ENCODE results near the gene MYO3B.

The MYO3B gene

DNA sequence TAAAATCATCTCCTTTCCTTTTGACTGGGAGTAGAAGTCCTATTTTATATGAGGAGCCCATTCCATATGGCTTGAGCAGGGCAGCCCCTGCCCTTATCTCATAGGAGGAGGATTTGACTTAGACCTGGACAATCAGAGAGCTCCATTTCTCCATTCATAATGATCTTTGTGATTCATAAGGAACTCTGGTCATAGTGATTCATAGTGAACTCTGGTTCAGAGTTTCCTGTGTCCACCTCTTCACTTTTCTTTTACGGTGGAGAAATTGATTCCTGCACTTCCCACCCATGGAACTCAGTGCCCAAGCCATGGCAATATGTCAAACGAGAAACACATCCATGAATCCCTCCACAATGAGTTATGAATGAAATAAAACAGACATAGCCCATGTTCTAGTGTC, 12.8 kb upstream of the MYO3B start:
- no peak for TF ChIP-seq ARNT (IDR thresholded peaks at IDR 0.05)
- TF ChIP-seq FOXK2 (IDR thresholded peaks at IDR 0.05): no peak
- CTCF ChIA-PET: no interaction called here
- DNase-seq (ENCODE audit: extremely low spot score): no peak
- POLR2A ChIA-PET: no interaction called here

DNA sequence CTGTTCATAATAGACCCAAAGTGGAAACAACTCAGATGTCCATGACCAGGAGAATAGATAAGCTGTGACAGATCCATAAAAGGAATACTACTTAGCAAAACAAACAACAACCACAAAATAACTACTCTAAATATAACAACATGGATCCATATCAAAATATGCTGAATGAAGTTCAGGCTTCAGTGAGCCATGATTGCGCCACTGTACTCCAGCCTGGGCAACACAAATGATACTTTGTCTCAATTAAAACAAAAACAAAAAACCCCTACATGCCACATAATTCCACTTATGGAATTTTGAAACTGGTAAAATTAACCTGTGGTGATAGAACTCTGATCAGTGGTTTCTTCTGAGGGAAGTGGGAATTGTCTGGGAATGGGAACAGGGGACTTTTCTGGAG, 11.2 kb upstream of the MYO3B start:
- ChIA-PET POLR2A (no interaction called here), CTCF (no interaction called here)
- DNase-seq (ENCODE audit: extremely low spot score): no peak
- no peak for TF ChIP-seq BHLHE40 (IDR thresholded peaks at IDR 0.05; ENCODE audit: borderline replicate concordance)
- TF ChIP-seq ELF4 (IDR thresholded peaks at IDR 0.05): no peak
- no peak for TF ChIP-seq NFRKB (IDR thresholded peaks at IDR 0.05)
- no peak for TF ChIP-seq LEF1 (IDR thresholded peaks at IDR 0.05; ENCODE audit: borderline replicate concordance)
- no peak for TF ChIP-seq HDGF (IDR thresholded peaks at IDR 0.05; ENCODE audit: borderline replicate concordance)
- no peak for TF ChIP-seq CTBP1 (IDR thresholded peaks at IDR 0.05; ENCODE audit: borderline replicate concordance)

- CTCF ChIA-PET: no interaction called here
These were observed 7.5 kb upstream of the MYO3B start for GRCh38 chr2:170170281-170171040.

DNA sequence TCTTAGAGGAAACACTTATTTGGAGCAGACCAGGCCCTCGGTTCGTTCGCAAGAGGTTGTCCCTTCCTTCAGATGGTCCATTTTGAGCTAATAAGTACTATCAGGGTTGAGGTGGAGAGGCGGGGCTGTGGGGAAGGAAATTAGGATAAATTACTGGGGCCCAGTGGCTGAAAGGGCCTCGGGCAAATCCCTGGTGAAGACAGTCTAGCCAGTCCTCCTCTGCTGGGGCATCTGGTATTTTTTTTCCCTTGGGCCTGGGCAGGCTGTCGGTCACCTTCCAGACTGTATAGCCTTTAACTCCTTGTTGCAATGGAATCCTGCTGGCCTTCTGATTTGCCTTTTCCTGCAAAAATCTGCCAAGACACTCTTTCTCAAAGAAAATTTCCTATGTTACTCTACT, 1.7 kb upstream of the MYO3B start:
- CTCF ChIA-PET: no interaction called here
- DNase-seq (ENCODE audit: extremely low spot score): no peak
- no peak for TF ChIP-seq FOXK2 (IDR thresholded peaks at IDR 0.05)
- TF ChIP-seq HDGF (IDR thresholded peaks at IDR 0.05; ENCODE audit: borderline replicate concordance): no peak
- POLR2A ChIA-PET: no interaction called here

More at GRCh38 chr2:170170281-170171040, 7.5 kb upstream of the MYO3B start:
- TF ChIP-seq FOXM1 (IDR thresholded peaks at IDR 0.05; ENCODE audit: borderline replicate concordance) (no peak), CTBP1 (IDR thresholded peaks at IDR 0.05; ENCODE audit: borderline replicate concordance) (no peak), L3MBTL2 (conservative IDR thresholded peaks at IDR 0.05) (no peak), HDGF (IDR thresholded peaks at IDR 0.05; ENCODE audit: borderline replicate concordance) (no peak), SP1 (IDR thresholded peaks at IDR 0.05) (no peak), SUZ12 (IDR thresholded peaks at IDR 0.05) (no peak), FOXA1 (IDR thresholded peaks at IDR 0.05) (no peak), ARNT (IDR thresholded peaks at IDR 0.05) (no peak), ELF4 (IDR thresholded peaks at IDR 0.05) (no peak), LEF1 (IDR thresholded peaks at IDR 0.05; ENCODE audit: borderline replicate concordance) (no peak), TARDBP (IDR thresholded peaks at IDR 0.05) (no peak), NFRKB (IDR thresholded peaks at IDR 0.05) (no peak), ZNF384 (IDR thresholded peaks at IDR 0.05) (no peak), PKNOX1 (IDR thresholded peaks at IDR 0.05) (no peak), BHLHE40 (IDR thresholded peaks at IDR 0.05; ENCODE audit: borderline replicate concordance) (no peak), FOXK2 (IDR thresholded peaks at IDR 0.05) (no peak)
- no peak for DNase-seq (ENCODE audit: extremely low spot score)
- POLR2A ChIA-PET: no interaction called here

DNA sequence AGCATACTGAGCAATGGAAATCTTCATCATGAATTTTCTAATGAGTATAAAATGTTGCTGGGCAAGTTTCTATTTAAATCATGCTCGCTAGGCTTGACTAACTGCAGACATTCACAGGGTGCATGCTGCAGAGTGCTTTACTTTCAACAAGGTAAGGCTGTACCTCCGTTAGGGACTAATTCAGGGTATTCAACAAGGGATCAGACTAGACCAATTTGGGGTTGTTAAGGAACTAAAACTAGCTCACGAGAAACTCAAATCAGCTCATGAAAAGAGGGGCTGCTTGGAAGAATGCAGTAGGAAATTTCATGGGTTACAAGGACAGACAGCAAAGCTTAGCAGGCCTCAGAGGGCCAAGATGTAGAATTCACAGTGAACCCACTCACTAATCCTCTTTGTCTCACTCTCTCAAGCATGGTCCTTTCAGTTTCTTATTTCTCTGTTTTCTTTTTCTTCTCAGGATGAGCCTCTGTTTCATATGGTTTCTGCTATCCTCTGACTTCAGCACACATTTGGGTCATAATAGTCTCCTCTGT, 2.2 kb downstream of the MYO3B start:
- CTCF ChIA-PET: no interaction called here
- TF ChIP-seq ELF4 (IDR thresholded peaks at IDR 0.05) (no peak), FOXA1 (IDR thresholded peaks at IDR 0.05) (no peak), SP1 (IDR thresholded peaks at IDR 0.05) (no peak), FOXK2 (IDR thresholded peaks at IDR 0.05) (no peak), LEF1 (IDR thresholded peaks at IDR 0.05; ENCODE audit: borderline replicate concordance) (no peak), FOXM1 (IDR thresholded peaks at IDR 0.05; ENCODE audit: borderline replicate concordance) (no peak), BHLHE40 (IDR thresholded peaks at IDR 0.05; ENCODE audit: borderline replicate concordance) (no peak), L3MBTL2 (conservative IDR thresholded peaks at IDR 0.05) (no peak), ZNF384 (IDR thresholded peaks at IDR 0.05) (no peak), ARNT (IDR thresholded peaks at IDR 0.05) (no peak), CTBP1 (IDR thresholded peaks at IDR 0.05; ENCODE audit: borderline replicate concordance) (no peak), TARDBP (IDR thresholded peaks at IDR 0.05) (no peak), NFRKB (IDR thresholded peaks at IDR 0.05) (no peak), SUZ12 (IDR thresholded peaks at IDR 0.05) (no peak)
- DNase-seq (ENCODE audit: extremely low spot score): no peak
- POLR2A ChIA-PET: no interaction called here

DNA sequence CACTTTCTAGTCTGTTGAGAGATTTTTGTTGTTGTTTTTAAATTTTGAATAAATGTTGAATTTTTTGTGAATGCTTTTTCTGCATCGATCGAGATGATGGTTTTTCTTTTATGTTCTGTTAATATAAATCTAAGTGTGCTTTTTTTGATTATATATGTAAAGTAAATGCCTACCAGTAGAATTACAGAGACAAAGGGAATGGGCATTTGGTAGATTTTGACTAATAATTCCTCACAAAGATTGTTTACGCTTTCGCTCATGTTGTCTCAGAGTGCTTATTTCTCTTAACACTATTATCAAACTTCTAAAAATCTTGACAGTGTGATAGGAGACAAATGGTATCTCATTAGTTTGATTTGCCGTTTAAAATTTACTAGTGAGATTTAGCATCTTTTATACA, 3.7 kb downstream of the MYO3B start:
- TF ChIP-seq FOXM1 (IDR thresholded peaks at IDR 0.05; ENCODE audit: borderline replicate concordance) (no peak), SUZ12 (IDR thresholded peaks at IDR 0.05) (no peak), FOXK2 (IDR thresholded peaks at IDR 0.05) (no peak), ELF4 (IDR thresholded peaks at IDR 0.05) (no peak), TARDBP (IDR thresholded peaks at IDR 0.05) (no peak), ZNF384 (IDR thresholded peaks at IDR 0.05) (no peak), NFRKB (IDR thresholded peaks at IDR 0.05) (no peak), BHLHE40 (IDR thresholded peaks at IDR 0.05; ENCODE audit: borderline replicate concordance) (no peak), HDGF (IDR thresholded peaks at IDR 0.05; ENCODE audit: borderline replicate concordance) (no peak), CTBP1 (IDR thresholded peaks at IDR 0.05; ENCODE audit: borderline replicate concordance) (no peak), PKNOX1 (IDR thresholded peaks at IDR 0.05) (no peak), FOXA1 (IDR thresholded peaks at IDR 0.05) (no peak), L3MBTL2 (conservative IDR thresholded peaks at IDR 0.05) (no peak), LEF1 (IDR thresholded peaks at IDR 0.05; ENCODE audit: borderline replicate concordance) (no peak), SP1 (IDR thresholded peaks at IDR 0.05) (no peak), ARNT (IDR thresholded peaks at IDR 0.05) (no peak)
- DNase-seq (ENCODE audit: extremely low spot score): no peak
- ChIA-PET CTCF (no interaction called here), POLR2A (no interaction called here)

- ChIA-PET POLR2A (no interaction called here), CTCF (no interaction called here)
- DNase-seq (ENCODE audit: extremely low spot score): no peak
- no peak for TF ChIP-seq FOXM1 (IDR thresholded peaks at IDR 0.05; ENCODE audit: borderline replicate concordance)
These were observed 7.4 kb downstream of the MYO3B start for GRCh38 chr2:170185319-170185718.
